Measurements from ENCODE around the gene FGF12.

The FGF12 gene

GRCh38 chr3:192313605-192314004 lies 413.7 kb downstream of the FGF12 start:
- H3K4me3 ChIP-seq (ENCODE audit: low read depth, low read length) = no peak overlapping the region
- no peaks in the 10 kb centered on the region for H3K4me1 ChIP-seq
- H3K27me3 ChIP-seq = no peaks in the 10 kb centered on the region
- no peak for DNase-seq
- no peaks in the 10 kb centered on the region for H3K9me3 ChIP-seq
- TF ChIP-seq, protein P1, sequence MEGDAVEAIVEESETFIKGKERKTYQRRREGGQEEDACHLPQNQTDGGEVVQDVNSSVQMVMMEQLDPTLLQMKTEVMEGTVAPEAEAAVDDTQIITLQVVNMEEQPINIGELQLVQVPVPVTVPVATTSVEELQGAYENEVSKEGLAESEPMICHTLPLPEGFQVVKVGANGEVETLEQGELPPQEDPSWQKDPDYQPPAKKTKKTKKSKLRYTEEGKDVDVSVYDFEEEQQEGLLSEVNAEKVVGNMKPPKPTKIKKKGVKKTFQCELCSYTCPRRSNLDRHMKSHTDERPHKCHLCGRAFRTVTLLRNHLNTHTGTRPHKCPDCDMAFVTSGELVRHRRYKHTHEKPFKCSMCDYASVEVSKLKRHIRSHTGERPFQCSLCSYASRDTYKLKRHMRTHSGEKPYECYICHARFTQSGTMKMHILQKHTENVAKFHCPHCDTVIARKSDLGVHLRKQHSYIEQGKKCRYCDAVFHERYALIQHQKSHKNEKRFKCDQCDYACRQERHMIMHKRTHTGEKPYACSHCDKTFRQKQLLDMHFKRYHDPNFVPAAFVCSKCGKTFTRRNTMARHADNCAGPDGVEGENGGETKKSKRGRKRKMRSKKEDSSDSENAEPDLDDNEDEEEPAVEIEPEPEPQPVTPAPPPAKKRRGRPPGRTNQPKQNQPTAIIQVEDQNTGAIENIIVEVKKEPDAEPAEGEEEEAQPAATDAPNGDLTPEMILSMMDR (IDR thresholded peaks at IDR 0.05; ENCODE audit: low read depth, low read length) = no peak
- no peaks in the 10 kb centered on the region for H3K36me3 ChIP-seq

DNA sequence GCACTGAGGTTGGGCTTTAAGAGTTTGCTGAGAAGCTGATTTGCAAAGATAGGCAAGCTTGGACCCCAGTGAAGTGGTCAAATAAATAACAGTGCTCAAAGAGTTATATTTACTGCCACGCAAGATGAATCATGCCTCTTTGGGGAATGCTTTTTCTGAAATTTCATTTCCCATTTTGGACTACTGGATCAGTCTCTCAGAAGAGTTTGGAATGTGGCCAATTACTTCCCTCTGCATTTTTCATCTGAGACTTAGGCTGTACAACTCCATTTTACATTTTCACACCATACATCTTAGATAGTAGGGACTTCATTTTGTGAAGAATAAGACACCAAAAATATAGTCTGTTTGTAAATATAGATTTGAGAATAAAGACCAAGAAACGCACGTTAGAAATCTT lies 419.7 kb downstream of the FGF12 start:
- DNase-seq = no peak
- H3K4me1 ChIP-seq = no peaks in the 10 kb centered on the region
- TF ChIP-seq, protein P1 (IDR thresholded peaks at IDR 0.05; ENCODE audit: low read depth, low read length) = no peak
- H3K4me3 ChIP-seq (ENCODE audit: low read depth, low read length) = no peak overlapping the region
- no peaks in the 10 kb centered on the region for H3K9me3 ChIP-seq
- no peaks in the 10 kb centered on the region for H3K36me3 ChIP-seq
- H3K27me3 ChIP-seq = no peaks in the 10 kb centered on the region

- no peaks in the 10 kb centered on the region for H3K4me1 ChIP-seq
- H3K36me3 ChIP-seq = no peaks in the 10 kb centered on the region
- H3K4me3 ChIP-seq (ENCODE audit: low read depth, low read length) = no peak overlapping the region
- TF ChIP-seq, protein P1 (IDR thresholded peaks at IDR 0.05; ENCODE audit: low read depth, low read length) = no peak
- H3K27me3 ChIP-seq = no peaks in the 10 kb centered on the region
- DNase-seq = no peak
- H3K9me3 ChIP-seq = no peaks in the 10 kb centered on the region
Observed at GRCh38 chr3:192303235-192303634, 424.1 kb downstream of the FGF12 start.

GRCh38 chr3:192302721-192303120 lies 424.6 kb downstream of the FGF12 start:
- TF ChIP-seq, protein P1 (IDR thresholded peaks at IDR 0.05; ENCODE audit: low read depth, low read length) = no peak
- Histone ChIP-seq H3K4me3 (ENCODE audit: low read depth, low read length) (no peak overlapping the region), H3K9me3 (no peaks in the 10 kb centered on the region), H3K36me3 (no peaks in the 10 kb centered on the region), H3K27me3 (no peaks in the 10 kb centered on the region), H3K4me1 (no peaks in the 10 kb centered on the region)
- DNase-seq = no peak

DNA sequence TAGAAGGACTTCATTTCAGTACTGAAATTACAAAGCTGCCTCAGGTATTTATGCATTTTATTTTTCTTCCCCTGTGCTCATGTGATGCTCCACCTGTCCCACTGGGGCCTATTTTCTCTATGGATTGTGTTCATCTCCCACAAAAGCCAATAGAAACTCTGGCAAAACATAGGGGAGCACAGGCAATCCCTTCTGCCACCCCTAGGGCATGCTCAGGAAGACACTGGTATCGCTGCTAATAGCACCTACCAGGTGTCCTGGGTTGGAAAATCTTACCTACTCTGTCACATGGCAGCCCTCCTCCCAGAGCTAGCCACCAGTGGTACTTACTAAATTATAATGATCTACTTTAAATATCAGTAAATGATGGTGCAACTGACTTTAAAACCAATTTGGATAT lies 427.4 kb downstream of the FGF12 start:
- H3K4me1 ChIP-seq = no peaks in the 10 kb centered on the region
- H3K27me3 ChIP-seq = no peaks in the 10 kb centered on the region
- no peak for DNase-seq
- H3K36me3 ChIP-seq = no peaks in the 10 kb centered on the region
- no peak overlapping the region for H3K4me3 ChIP-seq (ENCODE audit: low read depth, low read length)
- no peaks in the 10 kb centered on the region for H3K9me3 ChIP-seq
- TF ChIP-seq, protein P1 (IDR thresholded peaks at IDR 0.05; ENCODE audit: low read depth, low read length) = no peak

DNA sequence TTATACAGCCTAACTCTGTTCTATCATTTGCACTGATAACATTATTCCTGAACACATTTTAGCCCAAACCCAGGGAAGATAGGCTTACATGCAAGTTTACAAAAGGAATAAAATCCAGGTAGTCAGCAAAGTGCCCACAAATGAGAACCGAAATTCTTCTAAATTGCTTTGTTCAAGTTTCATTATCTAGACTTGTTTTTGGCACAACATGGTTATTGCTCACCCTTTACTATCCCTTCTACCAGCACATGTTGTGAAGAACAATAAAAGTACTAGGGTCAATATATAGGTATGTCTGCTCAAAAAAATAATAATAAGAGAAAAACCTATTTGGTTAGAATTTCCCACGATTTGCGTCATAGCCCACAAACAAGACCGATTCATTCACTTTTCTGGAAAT lies 430.5 kb downstream of the FGF12 start:
- Histone ChIP-seq H3K27me3 (no peaks in the 10 kb centered on the region), H3K4me3 (ENCODE audit: low read depth, low read length) (no peak overlapping the region), H3K36me3 (no peaks in the 10 kb centered on the region), H3K9me3 (no peaks in the 10 kb centered on the region), H3K4me1 (no peaks in the 10 kb centered on the region)
- no peak for DNase-seq
- TF ChIP-seq, protein P1 (IDR thresholded peaks at IDR 0.05; ENCODE audit: low read depth, low read length) = no peak
